BLaER1 (cell line): ENCODE measurements around the gene PPARA.

Experiments used
- H3K27ac ChIP-seq: shearing (Covaris generic); formaldehyde crosslinking; 2 replicates; pipeline ENCODE4 v1.8.1; 2022
- H3K27me3 ChIP-seq: shearing (Covaris generic); formaldehyde crosslinking; 2 replicates; pipeline ENCODE4 v1.8.1; 2022
- H3K36me3 ChIP-seq: shearing (Covaris generic); formaldehyde crosslinking; 2 replicates; pipeline ENCODE4 v1.8.1; 2022
- H3K4me1 ChIP-seq: shearing (Covaris generic); formaldehyde crosslinking; 2 replicates; pipeline ENCODE4 v1.8.1; 2022
- H3K4me2 ChIP-seq: shearing (Covaris generic); formaldehyde crosslinking; 2 replicates; pipeline ENCODE4 v1.8.1; 2022
- H3K4me3 ChIP-seq: shearing (Covaris generic); formaldehyde crosslinking; 2 replicates; pipeline ENCODE4 v1.8.1; 2022
- H3K9ac ChIP-seq: shearing (Covaris generic); formaldehyde crosslinking; 2 replicates; pipeline ENCODE4 v1.8.1; 2022
- H3K9me3 ChIP-seq: shearing (Covaris generic); formaldehyde crosslinking; 2 replicates; pipeline ENCODE4 v1.8.1; 2022
- H4K20me1 ChIP-seq: shearing (Covaris generic); formaldehyde crosslinking; 2 replicates; pipeline ENCODE4 v1.8.1; 2022
- Cebpa-rat ChIP-seq: shearing (Covaris generic); IDR thresholded peaks from 2 replicates; pipeline ENCODE4 v1.8.1; 2022

Gene PPARA

GRCh38 chr22:46278656-46279645, 128.6 kb downstream of the PPARA start:
- H3K4me3 ChIP-seq, result no peak overlapping the region
- H4K20me1 ChIP-seq, result no peaks in the 10 kb centered on the region
- H3K36me3 ChIP-seq, result peaks cover 65% of the 10 kb centered on the region
- no peak overlapping the region for H3K9ac ChIP-seq
- TF ChIP-seq Cebpa-rat, result no peak
- peaks cover 5% of the 10 kb centered on the region; the same call in 1 of the 2 replicates for H3K9me3 ChIP-seq
- no peaks in the 10 kb centered on the region for H3K27me3 ChIP-seq
- no peak overlapping the region for H3K4me2 ChIP-seq
- H3K27ac ChIP-seq, result no peak overlapping the region
- peaks cover 30% of the 10 kb centered on the region for H3K4me1 ChIP-seq

- Histone ChIP-seq H3K9ac (no peak overlapping the region), H3K36me3 (peaks cover 74% of the 10 kb centered on the region), H3K9me3 (peaks cover 5% of the 10 kb centered on the region; the same call in 1 of the 2 replicates), H3K4me3 (no peak overlapping the region), H3K4me1 (peaks cover 22% of the 10 kb centered on the region), H4K20me1 (no peaks in the 10 kb centered on the region), H3K4me2 (no peak overlapping the region), H3K27me3 (no peaks in the 10 kb centered on the region), H3K27ac (no peak overlapping the region)
- no peak for TF ChIP-seq Cebpa-rat
Measured at GRCh38 chr22:46280063-46280817, 129.9 kb downstream of the PPARA start.

GRCh38 chr22:46280999-46281623, 130.8 kb downstream of the PPARA start:
- H4K20me1 ChIP-seq, result no peaks in the 10 kb centered on the region
- no peaks in the 10 kb centered on the region for H3K27me3 ChIP-seq
- H3K4me3 ChIP-seq, result no peak overlapping the region
- H3K9me3 ChIP-seq, result no peaks in the 10 kb centered on the region
- H3K27ac ChIP-seq, result no peak overlapping the region
- peak overlapping the region; percentile 14; the same call in 1 of the 2 replicates for H3K4me2 ChIP-seq
- no peak overlapping the region for H3K9ac ChIP-seq
- peaks cover 67% of the 10 kb centered on the region for H3K36me3 ChIP-seq
- no peak for TF ChIP-seq Cebpa-rat
- H3K4me1 ChIP-seq, result peaks cover 20% of the 10 kb centered on the region

- H3K36me3 ChIP-seq, result peaks cover 70% of the 10 kb centered on the region
- H4K20me1 ChIP-seq, result no peaks in the 10 kb centered on the region
- no peaks in the 10 kb centered on the region for H3K9me3 ChIP-seq
- no peak overlapping the region for H3K27ac ChIP-seq
- H3K27me3 ChIP-seq, result no peaks in the 10 kb centered on the region
- H3K4me2 ChIP-seq, result peak overlapping the region; percentile 14; the same call in 1 of the 2 replicates
- H3K4me3 ChIP-seq, result no peak overlapping the region
- H3K4me1 ChIP-seq, result peaks cover 29% of the 10 kb centered on the region
- no peak for TF ChIP-seq Cebpa-rat
- no peak overlapping the region for H3K9ac ChIP-seq
Measured at GRCh38 chr22:46281866-46282678, 131.7 kb downstream of the PPARA start.

- Histone ChIP-seq H3K36me3 (peaks cover 41% of the 10 kb centered on the region), H3K27me3 (no peaks in the 10 kb centered on the region), H3K4me1 (peaks cover 61% of the 10 kb centered on the region), H3K4me3 (no peak overlapping the region), H4K20me1 (no peaks in the 10 kb centered on the region), H3K9ac (no peak overlapping the region), H3K9me3 (no peaks in the 10 kb centered on the region), H3K27ac (no peak overlapping the region), H3K4me2 (no peak overlapping the region)
- TF ChIP-seq Cebpa-rat, result no peak
Measured at GRCh38 chr22:46286006-46286405, 135.7 kb downstream of the PPARA start.

GRCh38 chr22:46286941-46287872, 136.9 kb downstream of the PPARA start:
- Histone ChIP-seq H4K20me1 (no peaks in the 10 kb centered on the region), H3K27ac (peak overlapping the region; percentile 89), H3K9ac (peak overlapping the region; percentile 59), H3K27me3 (no peaks in the 10 kb centered on the region), H3K4me1 (peaks cover 59% of the 10 kb centered on the region), H3K36me3 (peaks cover 39% of the 10 kb centered on the region), H3K4me2 (peak overlapping the region; percentile 94), H3K9me3 (0 out of 2 replicates have a peak, but pooled peaks cover 4% of the 10 kb centered on the region), H3K4me3 (peak overlapping the region; percentile 35; the same call in 1 of the 2 replicates)
- TF ChIP-seq Cebpa-rat, result no peak

- peaks cover 34% of the 10 kb centered on the region for H3K36me3 ChIP-seq
- peak overlapping the region; percentile 35 for H3K4me3 ChIP-seq
- H3K9ac ChIP-seq, result peak overlapping the region; percentile 59
- H3K27ac ChIP-seq, result peak overlapping the region; percentile 89
- H3K4me1 ChIP-seq, result peaks cover 68% of the 10 kb centered on the region
- no peak for TF ChIP-seq Cebpa-rat
- 0 out of 2 replicates have a peak, but pooled peaks cover 4% of the 10 kb centered on the region for H3K9me3 ChIP-seq
- no peaks in the 10 kb centered on the region for H4K20me1 ChIP-seq
- H3K27me3 ChIP-seq, result no peaks in the 10 kb centered on the region
- H3K4me2 ChIP-seq, result peak overlapping the region; percentile 94
Measured at GRCh38 chr22:46287873-46288751, 137.8 kb downstream of the PPARA start.
